Testis (tissue), 2 donors: ENCODE data around the gene MIF.

Experiments
- POLR2A ChIP-seq: fragments of 450-650 bp; IDR thresholded peaks from one replicate; pipeline ENCODE4 v1.6.1; 2017; ENCODE audit warnings: antibody characterized with exemption, mild to moderate bottlenecking, moderate library complexity
- TF ChIP-seq, protein P1 (sequence below), 3 experiments: fragments of 450-650 bp in 2 of 3; fragments of 200-600 bp in 1 of 3; sonication (generic) in 1 of 3; IDR thresholded peaks; one replicate each; pipeline ENCODE4 v1.5.1; 2016 to 2019; ENCODE audit warnings: antibody characterized with exemption in 3 of 3, mild to moderate bottlenecking in 2 of 3, moderate library complexity in 1 of 3

GRCh38 chr22:23874871-23875270 lies 19.3 kb upstream of the MIF start:
- TF ChIP-seq, protein P1, sequence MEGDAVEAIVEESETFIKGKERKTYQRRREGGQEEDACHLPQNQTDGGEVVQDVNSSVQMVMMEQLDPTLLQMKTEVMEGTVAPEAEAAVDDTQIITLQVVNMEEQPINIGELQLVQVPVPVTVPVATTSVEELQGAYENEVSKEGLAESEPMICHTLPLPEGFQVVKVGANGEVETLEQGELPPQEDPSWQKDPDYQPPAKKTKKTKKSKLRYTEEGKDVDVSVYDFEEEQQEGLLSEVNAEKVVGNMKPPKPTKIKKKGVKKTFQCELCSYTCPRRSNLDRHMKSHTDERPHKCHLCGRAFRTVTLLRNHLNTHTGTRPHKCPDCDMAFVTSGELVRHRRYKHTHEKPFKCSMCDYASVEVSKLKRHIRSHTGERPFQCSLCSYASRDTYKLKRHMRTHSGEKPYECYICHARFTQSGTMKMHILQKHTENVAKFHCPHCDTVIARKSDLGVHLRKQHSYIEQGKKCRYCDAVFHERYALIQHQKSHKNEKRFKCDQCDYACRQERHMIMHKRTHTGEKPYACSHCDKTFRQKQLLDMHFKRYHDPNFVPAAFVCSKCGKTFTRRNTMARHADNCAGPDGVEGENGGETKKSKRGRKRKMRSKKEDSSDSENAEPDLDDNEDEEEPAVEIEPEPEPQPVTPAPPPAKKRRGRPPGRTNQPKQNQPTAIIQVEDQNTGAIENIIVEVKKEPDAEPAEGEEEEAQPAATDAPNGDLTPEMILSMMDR (IDR thresholded peaks at IDR 0.05): no peak
- no peak for TF ChIP-seq POLR2A
